ENCODE measurements around the gene TMC5.
A peak's percentile ranks its signal among the peaks of the same experiment; 100 is the strongest.
"Not testable (repeated sequence)": the region's sequence is repeated elsewhere in the genome, so short reads cannot be mapped to it uniquely, and the experiment has no call there.

The TMC5 gene

GRCh38 chr16:19389246-19389645 is 28.4 kb upstream of the TMC5 start:
- no peak overlapping the region for H3K4me3 ChIP-seq (replicated peaks in 1 of 2; ENCODE audit: low read depth in 2 of 2, low read length in 2 of 2)
- peak; percentile 5 to 29 for DNase-seq (ENCODE audit: low read depth in 2 of 2)
- TF ChIP-seq, protein P1, sequence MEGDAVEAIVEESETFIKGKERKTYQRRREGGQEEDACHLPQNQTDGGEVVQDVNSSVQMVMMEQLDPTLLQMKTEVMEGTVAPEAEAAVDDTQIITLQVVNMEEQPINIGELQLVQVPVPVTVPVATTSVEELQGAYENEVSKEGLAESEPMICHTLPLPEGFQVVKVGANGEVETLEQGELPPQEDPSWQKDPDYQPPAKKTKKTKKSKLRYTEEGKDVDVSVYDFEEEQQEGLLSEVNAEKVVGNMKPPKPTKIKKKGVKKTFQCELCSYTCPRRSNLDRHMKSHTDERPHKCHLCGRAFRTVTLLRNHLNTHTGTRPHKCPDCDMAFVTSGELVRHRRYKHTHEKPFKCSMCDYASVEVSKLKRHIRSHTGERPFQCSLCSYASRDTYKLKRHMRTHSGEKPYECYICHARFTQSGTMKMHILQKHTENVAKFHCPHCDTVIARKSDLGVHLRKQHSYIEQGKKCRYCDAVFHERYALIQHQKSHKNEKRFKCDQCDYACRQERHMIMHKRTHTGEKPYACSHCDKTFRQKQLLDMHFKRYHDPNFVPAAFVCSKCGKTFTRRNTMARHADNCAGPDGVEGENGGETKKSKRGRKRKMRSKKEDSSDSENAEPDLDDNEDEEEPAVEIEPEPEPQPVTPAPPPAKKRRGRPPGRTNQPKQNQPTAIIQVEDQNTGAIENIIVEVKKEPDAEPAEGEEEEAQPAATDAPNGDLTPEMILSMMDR (IDR thresholded peaks at IDR 0.05; ENCODE audit: low read depth, low read length): peak; percentile 39

DNA sequence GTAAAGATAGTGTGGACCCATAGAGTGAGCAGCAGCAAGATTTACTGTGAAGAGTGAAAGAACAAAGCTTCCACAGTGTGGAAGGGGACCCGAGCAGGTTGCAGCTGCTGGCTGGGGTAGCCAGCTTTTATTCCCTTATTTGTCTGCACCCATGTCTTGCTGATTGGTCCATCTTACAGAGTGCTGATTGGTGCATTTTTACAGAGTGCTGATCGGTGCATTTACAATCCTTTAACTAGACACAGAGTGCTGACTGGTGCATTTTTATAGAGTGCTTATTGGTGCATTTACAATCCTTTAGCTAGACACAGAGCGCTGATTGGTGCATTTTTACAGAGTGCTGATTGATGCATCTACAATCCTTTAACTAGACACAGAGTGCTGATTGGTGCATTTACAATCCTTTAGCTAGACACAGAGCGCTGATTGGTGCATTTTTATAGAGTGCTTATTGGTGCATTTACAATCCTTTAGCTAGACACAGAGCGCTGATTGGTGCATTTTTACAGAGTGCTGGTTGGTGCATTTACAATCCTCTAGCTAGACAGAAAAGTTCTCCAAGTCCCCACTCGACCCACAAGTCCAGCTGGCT is 26.4 kb upstream of the TMC5 start:
- not testable (repeated sequence) for H3K4me3 ChIP-seq (replicated peaks in 1 of 2; ENCODE audit: low read depth in 2 of 2, low read length in 2 of 2); DNase-seq (ENCODE audit: low read depth in 2 of 2)

DNA sequence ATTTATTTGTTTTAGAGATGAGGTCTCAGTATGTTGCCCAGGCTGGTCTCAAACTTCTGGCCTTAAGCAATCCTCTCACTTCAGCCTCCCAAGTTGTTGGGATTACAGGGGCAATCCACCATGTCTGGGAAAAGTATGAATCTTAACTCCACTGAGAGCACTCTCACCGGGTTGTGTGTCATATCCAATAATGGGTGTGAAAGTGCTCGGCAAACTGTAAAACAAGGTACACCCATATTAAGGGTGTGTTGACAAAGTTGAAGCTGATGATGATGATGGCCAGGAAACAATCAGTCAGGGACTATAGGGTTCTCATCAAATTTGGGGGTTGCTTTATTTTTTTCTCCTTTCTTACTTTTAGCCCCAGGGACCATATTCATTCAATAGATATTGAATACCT is 25.3 kb upstream of the TMC5 start:
- TF ChIP-seq, protein P1 (IDR thresholded peaks at IDR 0.05; ENCODE audit: low read depth, low read length): no peak
- DNase-seq (ENCODE audit: low read depth in 2 of 2): no peak
- no peak overlapping the region for H3K4me3 ChIP-seq (replicated peaks in 1 of 2; ENCODE audit: low read depth in 2 of 2, low read length in 2 of 2)

DNA sequence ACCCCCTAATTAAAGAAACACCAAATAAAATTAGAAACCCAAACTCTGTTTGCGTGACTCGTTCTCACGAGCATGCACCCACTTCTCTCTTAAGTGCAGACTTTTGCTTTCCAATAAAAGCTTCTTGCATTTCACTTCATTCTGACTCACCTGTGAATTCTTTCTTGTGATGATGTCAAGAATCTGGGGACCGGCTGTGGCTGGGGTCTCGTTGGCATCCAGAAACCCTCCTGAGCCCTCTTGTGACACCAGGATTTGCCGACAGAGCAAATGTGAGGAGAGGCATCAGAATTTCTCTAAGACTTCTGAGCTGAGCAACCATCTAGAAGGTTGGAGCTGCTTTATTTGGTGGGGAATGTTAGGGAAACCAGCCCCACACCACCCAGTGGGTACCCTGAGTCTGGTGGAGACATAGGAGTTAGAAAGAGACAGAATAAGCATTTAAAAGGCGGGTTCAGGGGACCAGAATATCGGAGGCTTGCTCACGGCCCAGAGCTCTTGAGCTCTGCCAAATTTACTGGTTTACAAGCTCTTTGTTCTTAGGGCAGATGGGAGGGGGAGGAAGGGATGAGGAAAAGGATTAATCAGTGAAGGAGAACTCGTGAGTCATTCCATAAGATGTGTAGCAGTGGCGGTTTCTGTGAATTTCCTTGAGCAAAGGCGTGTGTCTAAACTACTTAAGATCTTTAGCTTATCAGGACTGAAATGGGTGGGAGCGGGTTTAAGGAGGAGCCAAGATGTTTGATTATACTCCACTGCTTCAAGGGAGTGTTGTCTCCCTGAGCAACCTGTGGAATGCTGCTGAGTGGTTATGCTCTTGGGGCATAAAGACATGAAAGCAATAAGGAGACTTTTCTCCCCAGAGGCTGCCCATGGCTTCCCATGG is 24.2 kb upstream of the TMC5 start:
- DNase-seq (ENCODE audit: low read depth in 2 of 2): peak; percentile 3 to 32
- no peak overlapping the region for H3K4me3 ChIP-seq (replicated peaks in 1 of 2; ENCODE audit: low read depth in 2 of 2, low read length in 2 of 2)
- TF ChIP-seq, protein P1 (IDR thresholded peaks at IDR 0.05; ENCODE audit: low read depth, low read length): no peak

GRCh38 chr16:19395646-19396267 is 21.9 kb upstream of the TMC5 start:
- not testable (repeated sequence) for DNase-seq (ENCODE audit: low read depth in 2 of 2); H3K4me3 ChIP-seq (replicated peaks in 1 of 2; ENCODE audit: low read depth in 2 of 2, low read length in 2 of 2)

DNA sequence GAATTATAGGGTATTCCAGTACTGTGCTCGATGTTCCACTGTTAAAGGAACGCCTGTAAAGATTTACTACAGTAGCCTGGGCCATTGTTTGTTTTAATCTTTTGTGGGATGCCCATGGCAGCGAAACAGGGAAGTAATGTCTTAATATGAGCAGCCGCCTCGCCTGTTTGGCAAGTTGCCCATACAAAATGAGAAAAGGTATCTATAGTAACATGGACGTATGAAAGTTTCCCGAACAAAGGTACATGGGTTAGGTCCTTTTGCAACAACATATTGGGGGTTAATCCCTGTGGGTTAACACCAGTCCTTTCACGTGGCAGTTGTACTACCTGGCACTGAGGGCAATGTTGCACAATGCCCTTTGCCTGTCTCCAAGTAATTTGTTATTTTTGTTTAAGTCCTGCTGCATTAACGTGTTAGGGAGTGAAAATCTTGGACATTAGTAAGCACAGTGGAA is 21.1 kb upstream of the TMC5 start:
- no peak for DNase-seq (ENCODE audit: low read depth in 2 of 2)
- TF ChIP-seq, protein P1 (IDR thresholded peaks at IDR 0.05; ENCODE audit: low read depth, low read length): no peak

GRCh38 chr16:19397373-19397772 is 20.3 kb upstream of the TMC5 start:
- H3K4me3 ChIP-seq (replicated peaks in 1 of 2; ENCODE audit: low read depth in 2 of 2, low read length in 2 of 2); DNase-seq (ENCODE audit: low read depth in 2 of 2): not testable (repeated sequence)

More for the DNA sequence above, 21.1 kb upstream of the TMC5 start:
- H3K4me3 ChIP-seq (replicated peaks in 1 of 2; ENCODE audit: low read depth in 2 of 2, low read length in 2 of 2): no peak overlapping the region

- DNase-seq (ENCODE audit: low read depth in 2 of 2): no peak
- TF ChIP-seq, protein P1 (IDR thresholded peaks at IDR 0.05; ENCODE audit: low read depth, low read length): no peak
- no peak overlapping the region for H3K4me3 ChIP-seq (replicated peaks in 1 of 2; ENCODE audit: low read depth in 2 of 2, low read length in 2 of 2)
Measured at GRCh38 chr16:19400711-19401110, 17.0 kb upstream of the TMC5 start.

Measured in cardiac fibroblast (primary cell).